Astrocyte (in vitro differentiated cells and primary cell): ENCODE measurements around the gene MAP2K3.

Experiments used
- EZH2 ChIP-seq: IDR thresholded peaks from 2 replicates; pipeline ENCODE4 v1.6.1; 2012; ENCODE audit warnings: mild to moderate bottlenecking, low read length, inconsistent platforms; ENCODE audit not compliant: insufficient read depth
- TF ChIP-seq, protein P1 (sequence below): IDR thresholded peaks from 2 replicates; pipeline ENCODE4 v1.5.1; 2011; ENCODE audit warnings: low read depth, mild to moderate bottlenecking, inconsistent platforms, low read length, moderate library complexity; ENCODE audit not compliant: insufficient read depth

DNA sequence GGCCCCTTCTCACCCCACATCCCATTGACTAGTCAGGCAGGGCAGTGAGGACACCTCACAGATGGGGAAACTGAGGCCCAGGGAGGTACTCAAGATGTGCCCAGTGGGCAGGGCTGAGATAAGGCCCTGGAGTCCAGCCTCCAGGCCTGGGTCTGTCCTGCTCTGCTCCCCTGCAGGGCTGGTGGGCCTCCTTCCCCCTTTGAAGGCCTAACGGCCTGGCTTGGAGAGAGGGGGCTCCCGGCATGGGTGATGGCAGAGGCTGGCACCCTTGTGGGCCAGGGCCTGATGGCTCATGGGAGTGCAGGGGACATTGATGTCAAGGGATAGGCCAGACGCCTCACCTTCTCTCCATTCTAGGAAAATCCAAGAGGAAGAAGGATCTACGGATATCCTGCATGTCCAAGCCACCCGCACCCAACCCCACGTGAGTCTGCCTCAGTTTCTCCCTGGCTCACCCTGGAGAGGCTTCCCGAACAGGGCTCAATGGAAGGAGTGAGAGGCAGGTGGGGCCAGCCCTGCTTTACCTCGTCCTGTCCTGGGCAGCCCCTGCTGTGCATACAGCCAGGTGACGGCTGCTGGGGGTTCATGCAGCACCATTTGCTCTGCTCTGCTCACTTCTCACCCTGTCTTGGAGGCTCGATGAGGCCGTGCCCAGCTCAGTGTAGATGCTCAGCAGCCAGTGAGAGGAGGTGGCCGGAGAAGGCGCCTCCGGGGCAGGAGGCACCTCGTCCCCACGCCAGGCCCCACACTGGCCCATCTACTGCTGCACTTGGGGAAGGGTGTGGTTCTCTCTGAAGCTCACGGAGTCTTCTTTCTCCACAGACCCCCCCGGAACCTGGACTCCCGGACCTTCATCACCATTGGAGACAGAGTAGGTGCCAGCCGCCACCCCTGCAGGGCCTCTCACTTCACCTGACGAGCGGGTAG, 13.8 kb downstream of the MAP2K3 start:
- TF ChIP-seq, protein P1, sequence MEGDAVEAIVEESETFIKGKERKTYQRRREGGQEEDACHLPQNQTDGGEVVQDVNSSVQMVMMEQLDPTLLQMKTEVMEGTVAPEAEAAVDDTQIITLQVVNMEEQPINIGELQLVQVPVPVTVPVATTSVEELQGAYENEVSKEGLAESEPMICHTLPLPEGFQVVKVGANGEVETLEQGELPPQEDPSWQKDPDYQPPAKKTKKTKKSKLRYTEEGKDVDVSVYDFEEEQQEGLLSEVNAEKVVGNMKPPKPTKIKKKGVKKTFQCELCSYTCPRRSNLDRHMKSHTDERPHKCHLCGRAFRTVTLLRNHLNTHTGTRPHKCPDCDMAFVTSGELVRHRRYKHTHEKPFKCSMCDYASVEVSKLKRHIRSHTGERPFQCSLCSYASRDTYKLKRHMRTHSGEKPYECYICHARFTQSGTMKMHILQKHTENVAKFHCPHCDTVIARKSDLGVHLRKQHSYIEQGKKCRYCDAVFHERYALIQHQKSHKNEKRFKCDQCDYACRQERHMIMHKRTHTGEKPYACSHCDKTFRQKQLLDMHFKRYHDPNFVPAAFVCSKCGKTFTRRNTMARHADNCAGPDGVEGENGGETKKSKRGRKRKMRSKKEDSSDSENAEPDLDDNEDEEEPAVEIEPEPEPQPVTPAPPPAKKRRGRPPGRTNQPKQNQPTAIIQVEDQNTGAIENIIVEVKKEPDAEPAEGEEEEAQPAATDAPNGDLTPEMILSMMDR, result no peak
- no peak for TF ChIP-seq EZH2
